Measurements from ENCODE around the gene TM7SF3.

The TM7SF3 gene

DNA sequence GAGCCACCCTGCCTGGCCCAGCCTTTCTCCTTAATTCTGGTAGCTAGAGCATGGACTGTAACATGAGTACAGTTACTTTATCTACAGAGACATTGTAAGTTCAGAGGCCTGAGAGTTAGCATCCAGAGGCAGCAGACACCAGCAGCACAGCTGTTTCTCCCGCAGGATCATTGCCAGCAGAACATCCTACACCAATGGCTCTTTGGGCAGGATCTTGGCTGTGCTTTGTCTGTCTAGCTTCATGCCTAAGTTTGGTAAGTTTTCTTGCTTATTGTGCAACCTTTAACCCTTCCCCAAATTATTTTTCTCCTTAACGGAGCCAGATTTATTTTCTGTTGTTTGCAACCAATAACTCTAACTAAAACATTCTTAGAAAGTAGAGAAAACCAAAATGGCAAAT is 46.6 kb upstream of the TM7SF3 start:
- H3K4me1 ChIP-seq (ENCODE audit: control insufficient read depth in 2 of 2, insufficient read depth in 1 of 2, low read depth in 1 of 2, low read length in 2 of 2): no peaks in the 10 kb centered on the region
- H2BK15ac ChIP-seq (ENCODE audit: low read length): no peak overlapping the region
- peak overlapping the region; percentile 17 for H3K9ac ChIP-seq (ENCODE audit: low read depth, low read length, poor library complexity)
- no peak overlapping the region for H2BK120ac ChIP-seq (ENCODE audit: low read depth, low read length)
- H3K27ac ChIP-seq (replicated peaks; ENCODE audit: low read length): no peak overlapping the region
- H2AFZ ChIP-seq (ENCODE audit: low read length): no peak overlapping the region
- H3K23ac ChIP-seq (ENCODE audit: low read depth, low read length, poor library complexity): no peak overlapping the region
- no peak overlapping the region for H3K4me2 ChIP-seq (ENCODE audit: insufficient read depth, low read length, poor library complexity, severe bottlenecking)
- no CpG with 5 or more reads among the region's 2 CpGs for WGBS, 2 donors (ENCODE audit: extremely low coverage in 2 of 2, insufficient read length in 2 of 2, insufficient replicate concordance in 1 of 2)
- no peak overlapping the region for H3K4me3 ChIP-seq (ENCODE audit: low read length in 2 of 2)
- H3K79me1 ChIP-seq (ENCODE audit: low read depth, low read length): no peaks in the 10 kb centered on the region
- H3K36me3 ChIP-seq (replicated peaks in 1 of 2; ENCODE audit: control insufficient read depth in 2 of 2, insufficient read depth in 2 of 2, low read length in 2 of 2): no peaks in the 10 kb centered on the region
- no peak overlapping the region for H2BK12ac ChIP-seq (ENCODE audit: low read length)
- no peak overlapping the region for H4K8ac ChIP-seq (ENCODE audit: low read depth, low read length)
- peak overlapping the region; percentile 15 for H3K18ac ChIP-seq (ENCODE audit: low read length)
- no peaks in the 10 kb centered on the region for H3K9me3 ChIP-seq (replicated peaks in 1 of 2; ENCODE audit: control insufficient read depth in 2 of 2, insufficient read depth in 1 of 2, low read depth in 1 of 2, low read length in 2 of 2)
- H3K4ac ChIP-seq (ENCODE audit: low read length): no peak overlapping the region
- no peak overlapping the region for H3K14ac ChIP-seq (ENCODE audit: low read length)
- no peaks in the 10 kb centered on the region for H3K27me3 ChIP-seq (ENCODE audit: control insufficient read depth in 3 of 3, insufficient read depth in 3 of 3, low read depth in 1 of 3, low read length in 3 of 3)
- no peak for DNase-seq (ENCODE audit: low spot score)
- no peak overlapping the region for H2BK5ac ChIP-seq (ENCODE audit: low read length)
- H2AK5ac ChIP-seq (ENCODE audit: low read depth, low read length): no peak overlapping the region
- no peak overlapping the region for H4K91ac ChIP-seq (ENCODE audit: low read depth, low read length, poor library complexity)

DNA sequence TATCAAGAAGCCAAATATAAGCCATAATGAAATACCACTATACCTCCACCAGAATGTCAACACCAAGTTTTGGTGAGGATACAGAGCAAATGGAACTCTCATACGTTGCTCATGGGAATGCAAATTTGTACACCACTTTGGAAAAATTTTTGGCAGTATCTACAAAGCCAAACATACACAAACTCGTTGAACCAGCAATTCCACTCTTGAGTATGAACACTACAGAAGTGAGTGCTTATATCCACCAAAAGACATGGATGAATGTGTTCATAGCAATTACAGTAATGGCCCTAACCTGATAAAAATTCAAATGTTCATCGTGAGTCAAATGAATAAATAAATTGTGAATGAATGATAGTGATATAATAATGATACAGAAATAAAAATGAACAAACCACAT is 43.4 kb upstream of the TM7SF3 start:
- Histone ChIP-seq H3K27me3 (ENCODE audit: control insufficient read depth in 3 of 3, insufficient read depth in 3 of 3, low read depth in 1 of 3, low read length in 3 of 3) (no peaks in the 10 kb centered on the region), H3K18ac (ENCODE audit: low read length) (no peak overlapping the region), H3K79me1 (ENCODE audit: low read depth, low read length) (no peaks in the 10 kb centered on the region), H2BK5ac (ENCODE audit: low read length) (no peak overlapping the region), H2BK15ac (ENCODE audit: low read length) (no peak overlapping the region), H2BK12ac (ENCODE audit: low read length) (no peak overlapping the region), H3K27ac (replicated peaks; ENCODE audit: low read length) (no peak overlapping the region), H4K8ac (ENCODE audit: low read depth, low read length) (no peak overlapping the region), H3K14ac (ENCODE audit: low read length) (no peak overlapping the region), H2BK120ac (ENCODE audit: low read depth, low read length) (no peak overlapping the region), H3K4ac (ENCODE audit: low read length) (no peak overlapping the region), H4K91ac (ENCODE audit: low read depth, low read length, poor library complexity) (no peak overlapping the region), H3K36me3 (replicated peaks in 1 of 2; ENCODE audit: control insufficient read depth in 2 of 2, insufficient read depth in 2 of 2, low read length in 2 of 2) (no peaks in the 10 kb centered on the region), H3K4me2 (ENCODE audit: insufficient read depth, low read length, poor library complexity, severe bottlenecking) (no peak overlapping the region), H3K9me3 (replicated peaks in 1 of 2; ENCODE audit: control insufficient read depth in 2 of 2, insufficient read depth in 1 of 2, low read depth in 1 of 2, low read length in 2 of 2) (no peaks in the 10 kb centered on the region), H3K23ac (ENCODE audit: low read depth, low read length, poor library complexity) (no peak overlapping the region), H3K4me3 (ENCODE audit: low read length in 2 of 2) (no peak overlapping the region), H2AK5ac (ENCODE audit: low read depth, low read length) (no peak overlapping the region), H3K4me1 (ENCODE audit: control insufficient read depth in 2 of 2, insufficient read depth in 1 of 2, low read depth in 1 of 2, low read length in 2 of 2) (no peaks in the 10 kb centered on the region), H3K9ac (ENCODE audit: low read depth, low read length, poor library complexity) (no peak overlapping the region), H2AFZ (ENCODE audit: low read length) (no peak overlapping the region)
- no CpG with 5 or more reads among the region's 3 CpGs for WGBS, 2 donors (ENCODE audit: extremely low coverage in 2 of 2, insufficient read length in 2 of 2, insufficient replicate concordance in 1 of 2)
- DNase-seq (ENCODE audit: low spot score): no peak

DNA sequence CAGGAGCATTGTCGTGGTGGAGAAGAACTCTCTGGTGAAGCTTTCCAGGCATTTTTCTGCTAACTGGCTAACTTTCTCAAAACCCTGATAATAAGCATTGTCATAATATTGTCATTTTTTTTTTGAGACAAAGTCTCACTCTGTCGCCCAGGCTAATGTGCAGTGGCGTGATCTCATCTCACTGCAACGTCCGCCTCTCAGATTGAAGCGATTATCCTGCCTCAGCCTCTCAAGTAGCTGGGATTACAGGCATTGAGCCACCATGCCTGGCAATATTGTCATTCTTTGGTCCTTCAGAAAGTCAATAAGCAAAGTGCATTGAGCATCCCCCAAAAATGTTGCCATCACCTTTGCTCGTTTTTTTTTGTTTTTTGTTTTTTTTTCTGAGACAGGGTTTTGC is 41.8 kb upstream of the TM7SF3 start:
- H3K79me1 ChIP-seq (ENCODE audit: low read depth, low read length): no peaks in the 10 kb centered on the region
- H2BK5ac ChIP-seq (ENCODE audit: low read length): no peak overlapping the region
- H3K4ac ChIP-seq (ENCODE audit: low read length): no peak overlapping the region
- no peak overlapping the region for H2AFZ ChIP-seq (ENCODE audit: low read length)
- H2BK15ac ChIP-seq (ENCODE audit: low read length): no peak overlapping the region
- H4K91ac ChIP-seq (ENCODE audit: low read depth, low read length, poor library complexity): no peak overlapping the region
- H3K9ac ChIP-seq (ENCODE audit: low read depth, low read length, poor library complexity): no peak overlapping the region
- no peaks in the 10 kb centered on the region for H3K9me3 ChIP-seq (replicated peaks in 1 of 2; ENCODE audit: control insufficient read depth in 2 of 2, insufficient read depth in 1 of 2, low read depth in 1 of 2, low read length in 2 of 2)
- no peak overlapping the region for H2AK5ac ChIP-seq (ENCODE audit: low read depth, low read length)
- no peak overlapping the region for H3K23ac ChIP-seq (ENCODE audit: low read depth, low read length, poor library complexity)
- H3K36me3 ChIP-seq (replicated peaks in 1 of 2; ENCODE audit: control insufficient read depth in 2 of 2, insufficient read depth in 2 of 2, low read length in 2 of 2): no peaks in the 10 kb centered on the region
- no CpG with 5 or more reads among the region's 7 CpGs for WGBS, 2 donors (ENCODE audit: extremely low coverage in 2 of 2, insufficient read length in 2 of 2, insufficient replicate concordance in 1 of 2)
- H3K18ac ChIP-seq (ENCODE audit: low read length): no peak overlapping the region
- no peak overlapping the region for H3K4me3 ChIP-seq (ENCODE audit: low read length in 2 of 2)
- no peaks in the 10 kb centered on the region for H3K27me3 ChIP-seq (ENCODE audit: control insufficient read depth in 3 of 3, insufficient read depth in 3 of 3, low read depth in 1 of 3, low read length in 3 of 3)
- no peak overlapping the region for H2BK120ac ChIP-seq (ENCODE audit: low read depth, low read length)
- H3K4me1 ChIP-seq (ENCODE audit: control insufficient read depth in 2 of 2, insufficient read depth in 1 of 2, low read depth in 1 of 2, low read length in 2 of 2): no peaks in the 10 kb centered on the region
- H2BK12ac ChIP-seq (ENCODE audit: low read length): no peak overlapping the region
- H3K4me2 ChIP-seq (ENCODE audit: insufficient read depth, low read length, poor library complexity, severe bottlenecking): no peak overlapping the region
- H3K27ac ChIP-seq (replicated peaks; ENCODE audit: low read length): no peak overlapping the region
- DNase-seq (ENCODE audit: low spot score): no peak
- H4K8ac ChIP-seq (ENCODE audit: low read depth, low read length): no peak overlapping the region
- no peak overlapping the region for H3K14ac ChIP-seq (ENCODE audit: low read length)

DNA sequence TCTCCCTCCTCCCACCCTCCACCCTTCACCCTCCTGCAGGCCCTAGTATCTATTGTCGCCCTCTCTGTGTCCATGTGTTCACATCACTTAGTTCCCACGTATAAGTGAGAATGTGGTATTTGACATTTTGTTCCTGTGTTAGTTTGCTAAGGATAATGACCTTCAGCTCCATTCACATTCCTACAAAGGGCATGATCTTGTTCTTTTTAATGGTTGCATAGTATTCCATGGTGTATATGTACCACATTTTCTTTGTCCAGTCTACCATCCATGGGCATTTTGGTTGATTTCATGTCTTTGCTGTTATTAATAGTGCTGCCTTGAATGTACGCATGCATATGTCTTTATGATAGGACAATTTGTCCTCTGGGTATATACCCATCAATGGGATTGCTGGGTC is 38.6 kb upstream of the TM7SF3 start:
- no peak overlapping the region for H2BK12ac ChIP-seq (ENCODE audit: low read length)
- H4K91ac ChIP-seq (ENCODE audit: low read depth, low read length, poor library complexity): no peak overlapping the region
- H3K4me1 ChIP-seq (ENCODE audit: control insufficient read depth in 2 of 2, insufficient read depth in 1 of 2, low read depth in 1 of 2, low read length in 2 of 2): no peaks in the 10 kb centered on the region
- no peak overlapping the region for H2BK15ac ChIP-seq (ENCODE audit: low read length)
- H3K4ac ChIP-seq (ENCODE audit: low read length): no peak overlapping the region
- no peaks in the 10 kb centered on the region for H3K36me3 ChIP-seq (replicated peaks in 1 of 2; ENCODE audit: control insufficient read depth in 2 of 2, insufficient read depth in 2 of 2, low read length in 2 of 2)
- H3K79me1 ChIP-seq (ENCODE audit: low read depth, low read length): no peaks in the 10 kb centered on the region
- H2AFZ ChIP-seq (ENCODE audit: low read length): no peak overlapping the region
- no peak overlapping the region for H4K8ac ChIP-seq (ENCODE audit: low read depth, low read length)
- no peak overlapping the region for H3K4me2 ChIP-seq (ENCODE audit: insufficient read depth, low read length, poor library complexity, severe bottlenecking)
- H3K27me3 ChIP-seq (ENCODE audit: control insufficient read depth in 3 of 3, insufficient read depth in 3 of 3, low read depth in 1 of 3, low read length in 3 of 3): no peaks in the 10 kb centered on the region
- no peak overlapping the region for H2AK5ac ChIP-seq (ENCODE audit: low read depth, low read length)
- no peak overlapping the region for H3K4me3 ChIP-seq (ENCODE audit: low read length in 2 of 2)
- no CpG with 5 or more reads among the region's 3 CpGs for WGBS, 2 donors (ENCODE audit: extremely low coverage in 2 of 2, insufficient read length in 2 of 2, insufficient replicate concordance in 1 of 2)
- DNase-seq (ENCODE audit: low spot score): no peak
- H2BK120ac ChIP-seq (ENCODE audit: low read depth, low read length): no peak overlapping the region
- no peak overlapping the region for H3K23ac ChIP-seq (ENCODE audit: low read depth, low read length, poor library complexity)
- H3K18ac ChIP-seq (ENCODE audit: low read length): no peak overlapping the region
- no peak overlapping the region for H2BK5ac ChIP-seq (ENCODE audit: low read length)
- no peaks in the 10 kb centered on the region for H3K9me3 ChIP-seq (replicated peaks in 1 of 2; ENCODE audit: control insufficient read depth in 2 of 2, insufficient read depth in 1 of 2, low read depth in 1 of 2, low read length in 2 of 2)
- H3K27ac ChIP-seq (replicated peaks; ENCODE audit: low read length): no peak overlapping the region
- H3K9ac ChIP-seq (ENCODE audit: low read depth, low read length, poor library complexity): no peak overlapping the region
- H3K14ac ChIP-seq (ENCODE audit: low read length): no peak overlapping the region
